Stomach smooth muscle (tissue), 2 donors: ENCODE measurements around the gene ISCA2.

Experiments used
- H3K27ac ChIP-seq: one replicate; pipeline ENCODE4 v1.7.0; 2013; ENCODE audit warnings: mild to moderate bottlenecking, low read length, inconsistent platforms
- H3K27me3 ChIP-seq, 2 donors: one replicate each; pipeline ENCODE4 v1.7.0; 2013; ENCODE audit warnings: low read length in 2 of 2; ENCODE audit not compliant: insufficient read depth in 2 of 2, control insufficient read depth in 1 of 2
- H3K36me3 ChIP-seq, 2 donors: one replicate each; pipeline ENCODE4 v1.7.0; 2013; ENCODE audit warnings: low read length in 2 of 2; ENCODE audit not compliant: control insufficient read depth in 2 of 2, insufficient read depth in 2 of 2
- H3K4me1 ChIP-seq: one replicate; pipeline ENCODE4 v1.7.0; 2013; ENCODE audit warnings: low read length; ENCODE audit not compliant: control insufficient read depth, insufficient read depth
- H3K4me3 ChIP-seq, 2 donors: one replicate each; pipeline ENCODE4 v1.7.0; 2013; ENCODE audit warnings: low read length in 2 of 2
- H3K9ac ChIP-seq, 2 donors: one replicate each; pipeline ENCODE4 v1.7.0; 2013; ENCODE audit warnings: low read length in 2 of 2, mild to moderate bottlenecking in 1 of 2
- H3K9me3 ChIP-seq, 2 donors: one replicate each; pipeline ENCODE4 v1.7.0; 2013; ENCODE audit warnings: low read length in 2 of 2; ENCODE audit not compliant: control insufficient read depth in 2 of 2
- donor health status: healthy.
- donor health status: Pancreatic carcinoma.

The ISCA2 gene

GRCh38 chr14:74482571-74482970 lies 11.0 kb upstream of the ISCA2 start:
- no peaks in the 10 kb centered on the region for H3K9me3 ChIP-seq
- H3K27ac ChIP-seq, result no peak overlapping the region
- H3K4me1 ChIP-seq, result no peaks in the 10 kb centered on the region
- no peak overlapping the region for H3K9ac ChIP-seq
- no peak overlapping the region for H3K4me3 ChIP-seq
- H3K27me3 ChIP-seq, result no peaks in the 10 kb centered on the region
- H3K36me3 ChIP-seq, result peaks cover 46 to 53% of the 10 kb centered on the region in 2 donors

GRCh38 chr14:74483321-74483720 lies 10.2 kb upstream of the ISCA2 start:
- Histone ChIP-seq H3K27me3 (no peaks in the 10 kb centered on the region), H3K9me3 (no peaks in the 10 kb centered on the region), H3K4me1 (no peaks in the 10 kb centered on the region), H3K9ac (no peak overlapping the region), H3K27ac (no peak overlapping the region), H3K36me3 (peaks cover 49 to 51% of the 10 kb centered on the region in 2 donors), H3K4me3 (no peak overlapping the region)

- H3K27ac ChIP-seq, result no peak overlapping the region
- H3K9ac ChIP-seq, result no peak overlapping the region
- no peak overlapping the region for H3K4me3 ChIP-seq
- H3K9me3 ChIP-seq, result no peaks in the 10 kb centered on the region
- H3K36me3 ChIP-seq, result peaks cover 25 to 29% of the 10 kb centered on the region in 2 donors
- no peaks in the 10 kb centered on the region for H3K27me3 ChIP-seq
- no peaks in the 10 kb centered on the region for H3K4me1 ChIP-seq
Measured at GRCh38 chr14:74486164-74486563, 7.4 kb upstream of the ISCA2 start.

DNA sequence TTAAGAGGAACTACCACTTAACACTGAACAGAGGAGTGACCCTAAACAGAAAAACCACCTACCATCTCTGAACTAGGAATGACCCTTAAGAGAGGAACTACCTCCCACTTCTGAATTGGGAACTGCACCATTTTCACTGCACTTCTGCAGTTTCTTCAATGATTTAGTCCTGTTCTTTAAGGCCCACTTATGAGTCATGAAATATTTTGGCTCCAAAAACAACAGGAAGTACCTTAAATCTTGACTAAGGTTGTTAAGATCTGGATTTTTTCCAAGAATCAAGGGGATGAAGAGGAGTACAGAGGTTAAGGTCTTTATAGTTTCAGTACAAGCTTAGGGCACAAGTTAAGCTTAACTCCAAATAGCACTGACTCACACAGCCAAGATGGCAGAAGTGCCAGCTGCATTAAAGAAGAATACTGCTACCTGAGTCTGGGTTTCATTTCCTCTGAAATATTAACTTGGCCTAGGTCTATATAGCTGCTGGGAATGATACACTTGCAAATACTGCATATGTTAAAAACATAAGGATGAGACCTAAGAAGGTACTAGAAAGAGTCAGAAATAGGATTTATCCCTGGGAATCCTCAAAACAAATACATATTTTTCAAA lies 4.7 kb upstream of the ISCA2 start:
- Histone ChIP-seq H3K4me1 (peaks cover under 1% of the 10 kb centered on the region), H3K27ac (no peak overlapping the region)

DNA sequence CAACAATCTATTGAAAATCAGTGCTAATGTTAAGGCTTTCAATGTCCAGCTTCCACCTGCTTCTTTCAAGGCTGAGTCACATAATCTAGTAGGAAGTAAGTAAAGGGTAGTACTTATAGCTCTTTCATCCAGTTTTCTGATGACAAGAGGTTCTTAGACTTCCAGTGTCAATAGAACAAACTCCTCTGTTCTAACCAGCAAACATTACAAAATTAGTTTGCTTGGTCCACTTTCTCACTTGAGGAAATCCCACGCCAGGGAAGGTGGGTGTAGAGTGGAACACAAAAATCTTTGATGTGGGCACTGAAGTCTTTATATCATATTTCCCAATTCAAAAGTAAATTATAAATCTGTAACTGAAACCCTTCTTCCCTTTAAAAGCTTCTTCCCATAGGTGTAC lies 3.1 kb upstream of the ISCA2 start:
- Histone ChIP-seq H3K4me1 (peaks cover 10% of the 10 kb centered on the region), H3K36me3 (peaks cover 7 to 12% of the 10 kb centered on the region in 2 donors), H3K4me3 (no peak overlapping the region), H3K9me3 (no peaks in the 10 kb centered on the region), H3K27me3 (no peaks in the 10 kb centered on the region), H3K27ac (no peak overlapping the region), H3K9ac (no peak overlapping the region)

More for the DNA sequence above, 4.7 kb upstream of the ISCA2 start:
- Histone ChIP-seq H3K36me3 (peaks cover 11 to 15% of the 10 kb centered on the region in 2 donors), H3K9me3 (no peaks in the 10 kb centered on the region), H3K4me3 (no peak overlapping the region), H3K9ac (no peak overlapping the region), H3K27me3 (no peaks in the 10 kb centered on the region)

GRCh38 chr14:74491956-74492775 lies 1.4 kb upstream of the ISCA2 start:
- Histone ChIP-seq H3K36me3 (peaks cover 0 to 9% of the 10 kb centered on the region in 2 donors), H3K9ac (peak overlapping the region; percentile 63 to 82), H3K4me1 (peaks cover 10% of the 10 kb centered on the region), H3K27me3 (no peaks in the 10 kb centered on the region), H3K27ac (no peak overlapping the region), H3K9me3 (no peaks in the 10 kb centered on the region), H3K4me3 (peak overlapping the region; percentile 29 to 87)

- Histone ChIP-seq H3K4me1 (peaks cover 10% of the 10 kb centered on the region), H3K9ac (peak within 1 kb of the TSS; percentile 97 to 98), H3K27ac (peak within 1 kb of the TSS; percentile 85), H3K36me3 (peaks cover 0 to 7% of the 10 kb centered on the region in 2 donors), H3K27me3 (no peaks in the 10 kb centered on the region), H3K9me3 (no peaks in the 10 kb centered on the region), H3K4me3 (peak within 1 kb of the TSS; percentile 95)
Measured at GRCh38 chr14:74492776-74493342, 706 bp upstream of the ISCA2 start, which contains the start of gene NPC2. NPC2 (minus strand) TSS chr14:74493305; CDS start chr14:74493274, 31 bp downstream.

DNA sequence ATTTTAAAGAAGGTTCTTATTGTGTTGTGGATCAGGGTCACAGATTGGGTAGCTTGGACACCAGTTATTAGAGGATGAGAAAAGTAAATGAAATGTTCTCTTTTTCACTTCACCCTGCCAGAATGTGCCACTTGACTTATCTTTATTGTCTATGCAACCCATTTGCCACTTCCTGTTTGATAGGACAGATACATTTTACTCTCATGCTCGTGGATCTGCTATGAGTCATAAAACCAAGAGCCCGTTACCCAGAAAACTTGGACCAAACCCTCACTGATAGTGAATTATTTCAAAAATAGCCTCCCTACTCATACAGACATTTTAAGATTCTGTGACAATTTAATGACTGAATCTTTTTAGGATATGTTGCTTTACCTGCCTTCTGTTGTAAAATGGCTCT lies 1.8 kb downstream of the ISCA2 start:
- Histone ChIP-seq H3K27me3 (no peaks in the 10 kb centered on the region), H3K36me3 (peaks cover 0 to 5% of the 10 kb centered on the region in 2 donors), H3K27ac (no peak overlapping the region), H3K4me3 (no peak overlapping the region), H3K9me3 (no peaks in the 10 kb centered on the region), H3K4me1 (peaks cover 10% of the 10 kb centered on the region), H3K9ac (no peak overlapping the region)

GRCh38 chr14:74500417-74501134 lies 7.0 kb downstream of the ISCA2 start:
- H3K9ac ChIP-seq, result peak overlapping the region in 1 of 2 donors; percentile 13
- no peaks in the 10 kb centered on the region for H3K27me3 ChIP-seq
- no peak overlapping the region for H3K4me3 ChIP-seq
- no peak overlapping the region for H3K27ac ChIP-seq
- no peaks in the 10 kb centered on the region for H3K9me3 ChIP-seq
- H3K36me3 ChIP-seq, result peaks cover 0 to 7% of the 10 kb centered on the region in 2 donors
- H3K4me1 ChIP-seq, result peaks cover 10% of the 10 kb centered on the region

- Histone ChIP-seq H3K4me3 (peak overlapping the region in 1 of 2 donors; percentile 54), H3K36me3 (peaks cover 0 to 4% of the 10 kb centered on the region in 2 donors), H3K9me3 (no peaks in the 10 kb centered on the region), H3K27ac (no peak overlapping the region), H3K27me3 (no peaks in the 10 kb centered on the region), H3K4me1 (peaks cover 10% of the 10 kb centered on the region), H3K9ac (peak overlapping the region in 1 of 2 donors; percentile 36)
Measured at GRCh38 chr14:74501135-74501614, 7.6 kb downstream of the ISCA2 start.
